TTC549 (cell line): Measurements from ENCODE around the gene ZNF236.
"Not testable (repeated sequence)": the region's sequence is repeated elsewhere in the genome, so short reads cannot be mapped to it uniquely, and the experiment has no call there.

Experiments used
- FAIRE-seq: peaks from 2 replicates; lab custom pipeline; 2012; peaks lifted over from hg19 to GRCh38; lab: Jason Lieb, UNC

The ZNF236 gene

DNA sequence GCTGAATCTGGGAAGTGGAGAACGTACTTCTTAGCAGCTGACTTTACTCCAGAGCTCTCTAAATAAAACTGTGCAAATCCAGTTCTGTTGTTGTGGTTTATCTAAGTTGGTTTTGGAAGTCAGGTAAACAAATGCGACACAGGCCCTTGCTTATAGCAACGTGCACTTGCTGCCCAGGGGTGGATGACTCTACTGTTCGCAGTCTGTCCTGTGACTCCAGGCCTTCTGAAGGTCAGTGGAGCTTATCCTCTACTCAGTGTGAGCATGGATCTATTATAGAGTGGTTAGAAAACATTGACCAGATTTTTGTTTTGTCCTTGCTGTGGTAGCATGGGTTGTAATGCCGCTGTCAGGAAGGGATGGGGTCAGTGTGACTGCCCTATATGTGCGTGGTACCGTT lies 89.1 kb downstream of the ZNF236 start:
- FAIRE-seq = no peak

DNA sequence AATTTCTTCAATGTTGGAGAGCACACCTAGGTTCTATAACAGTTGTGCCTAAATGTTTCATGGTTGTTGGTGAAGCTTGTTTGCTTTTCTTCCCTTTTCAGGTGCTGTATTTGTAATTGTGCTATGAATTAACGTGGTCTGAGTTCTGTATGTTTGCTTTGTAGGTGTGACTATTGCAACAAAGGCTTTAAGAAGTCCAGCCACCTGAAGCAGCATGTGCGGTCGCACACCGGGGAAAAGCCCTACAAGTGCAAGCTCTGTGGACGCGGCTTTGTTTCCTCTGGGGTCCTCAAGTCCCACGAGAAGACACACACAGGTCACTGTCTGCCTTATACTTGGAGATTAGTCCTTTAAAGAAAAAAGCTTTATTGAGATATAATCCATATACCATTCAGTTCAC lies 91.2 kb downstream of the ZNF236 start:
- FAIRE-seq = no peak

DNA sequence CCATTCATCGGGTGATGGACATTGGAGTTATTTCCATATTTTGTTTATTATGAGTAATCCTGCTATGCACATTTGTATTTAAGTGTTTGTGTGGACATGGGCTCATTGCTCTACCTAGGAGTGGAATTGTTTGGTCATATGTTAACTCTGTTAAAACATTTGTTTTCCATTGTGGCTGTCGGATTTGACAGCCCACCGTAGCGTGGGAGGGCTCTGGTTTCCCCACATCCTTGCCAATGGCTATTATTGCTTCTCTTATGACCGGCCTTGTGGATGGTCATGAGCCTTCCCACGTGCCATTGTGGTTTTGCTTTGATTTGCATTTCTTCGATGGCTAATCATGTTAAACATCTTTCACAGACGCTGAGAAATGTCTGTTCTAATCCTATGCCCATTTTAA lies 92.0 kb downstream of the ZNF236 start:
- no peak for FAIRE-seq

DNA sequence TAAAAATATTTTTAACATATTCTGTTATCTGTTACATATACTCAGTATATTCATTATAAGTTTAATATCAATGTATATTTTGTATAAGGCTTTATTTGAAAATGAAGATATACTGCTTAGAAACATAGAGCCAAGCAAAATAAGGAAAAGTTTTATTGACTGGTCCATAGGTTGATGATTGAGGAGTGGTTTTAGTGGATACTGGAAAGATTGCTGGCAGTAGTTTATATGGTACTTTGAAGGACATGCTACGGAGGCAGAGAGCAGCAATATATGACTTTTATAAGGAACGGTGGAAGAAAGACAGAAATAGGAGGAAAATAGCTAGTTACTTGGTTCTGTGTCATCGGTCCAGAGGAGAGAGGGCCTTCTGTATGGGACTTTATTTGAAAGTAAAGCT lies 92.4 kb downstream of the ZNF236 start:
- FAIRE-seq = no peak

DNA sequence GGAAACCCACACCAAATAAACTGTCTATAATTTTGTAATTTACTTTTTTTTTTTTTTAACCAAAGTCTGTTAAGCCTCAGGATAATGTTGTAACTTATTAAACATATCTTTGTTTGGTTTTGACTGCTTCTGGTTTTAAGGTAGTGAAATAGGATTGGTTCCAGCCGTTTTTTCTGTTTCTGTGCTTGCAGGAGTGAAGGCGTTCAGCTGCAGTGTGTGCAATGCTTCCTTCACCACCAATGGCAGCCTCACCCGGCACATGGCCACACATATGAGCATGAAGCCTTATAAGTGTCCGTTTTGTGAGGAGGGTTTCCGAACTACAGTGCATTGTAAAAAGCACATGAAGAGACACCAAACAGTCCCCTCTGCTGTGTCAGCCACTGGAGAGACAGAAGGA lies 93.1 kb downstream of the ZNF236 start:
- FAIRE-seq = no peak

DNA sequence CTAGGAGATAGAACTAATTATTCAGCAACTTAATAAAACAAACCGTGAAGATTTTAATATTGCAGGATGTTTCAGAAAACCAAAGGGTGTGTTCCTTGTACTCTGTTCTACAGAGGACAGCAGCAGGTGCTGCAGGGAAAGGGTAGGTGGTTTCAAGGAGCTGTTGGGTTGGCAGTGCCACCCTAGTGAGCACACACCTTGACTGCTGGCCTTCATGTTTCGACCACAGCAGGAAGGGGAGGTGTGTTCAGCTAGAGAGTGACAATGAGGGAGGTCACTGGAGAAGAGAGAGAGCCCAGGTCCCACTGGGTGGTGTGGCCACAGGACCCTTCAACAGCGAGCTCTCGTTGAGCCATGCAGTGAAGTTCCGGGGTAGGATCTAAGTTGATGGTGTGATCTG lies 98.6 kb downstream of the ZNF236 start:
- FAIRE-seq = no peak

DNA sequence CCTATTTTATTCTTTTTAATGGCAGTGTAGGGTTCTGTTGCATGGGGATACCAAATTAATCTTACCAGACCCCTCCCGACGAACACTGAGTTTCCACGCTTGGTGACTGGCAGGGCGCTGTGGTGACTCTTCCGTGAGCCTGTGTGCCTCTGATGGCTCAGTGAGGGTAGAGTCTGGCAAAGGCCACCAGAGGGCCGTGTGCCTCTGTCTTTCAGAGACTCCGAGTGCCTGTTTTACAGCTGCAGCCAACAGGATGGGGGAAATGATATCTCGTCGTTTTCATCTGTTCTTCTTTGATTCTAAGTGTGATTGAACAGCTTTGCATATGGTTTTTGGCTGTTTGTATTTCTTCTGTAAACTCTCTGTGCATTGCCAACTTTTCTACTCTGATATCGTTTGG lies 99.8 kb downstream of the ZNF236 start:
- no peak for FAIRE-seq

DNA sequence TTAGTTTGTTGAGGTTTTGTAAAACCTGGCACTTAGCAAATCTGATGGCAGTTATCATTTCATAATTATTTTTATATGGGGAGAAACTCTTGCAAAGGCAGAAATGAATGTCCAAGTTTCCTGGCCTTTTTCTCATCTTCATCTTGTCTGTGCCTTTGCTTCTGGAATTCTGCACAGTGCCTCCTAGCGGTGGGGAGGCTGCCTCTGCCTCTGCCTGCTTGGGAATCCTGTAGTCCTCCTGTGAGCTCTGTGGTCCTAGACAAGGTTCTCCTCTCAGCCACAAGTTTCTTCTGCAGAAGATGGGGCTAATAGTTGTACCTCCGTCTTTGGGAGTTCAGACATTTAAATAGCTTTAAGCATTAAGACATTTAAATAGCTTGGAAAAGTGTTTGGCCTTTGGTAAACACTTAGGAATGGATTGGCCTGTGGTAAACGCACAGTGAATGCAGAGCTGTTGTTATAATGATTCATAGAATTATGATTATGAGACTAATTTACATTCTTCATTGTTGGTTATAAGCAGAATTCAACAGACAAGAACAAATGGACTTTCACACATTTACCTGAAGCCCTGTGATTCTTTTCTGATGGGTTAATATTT lies 101.2 kb downstream of the ZNF236 start:
- no peak for FAIRE-seq

DNA sequence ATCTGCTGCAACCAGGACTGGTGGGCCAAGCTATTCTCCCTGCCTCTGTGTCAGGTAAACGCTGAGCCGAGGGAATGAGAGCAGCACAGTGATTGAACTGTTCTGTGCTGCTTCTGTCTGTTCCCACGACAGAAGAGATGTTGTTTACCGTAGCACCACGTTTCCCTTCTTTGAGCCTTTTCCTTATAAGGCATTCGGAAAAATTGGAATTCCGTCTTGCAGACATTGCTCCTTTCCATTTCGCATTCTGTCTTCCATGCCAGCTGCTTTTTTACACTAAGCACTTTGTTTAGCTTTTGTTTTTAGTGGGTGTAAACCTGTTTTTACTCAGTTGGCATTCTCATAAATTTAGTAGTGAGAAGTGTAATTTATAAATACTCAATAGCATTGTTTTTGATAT lies 103.1 kb downstream of the ZNF236 start:
- no peak for FAIRE-seq

DNA sequence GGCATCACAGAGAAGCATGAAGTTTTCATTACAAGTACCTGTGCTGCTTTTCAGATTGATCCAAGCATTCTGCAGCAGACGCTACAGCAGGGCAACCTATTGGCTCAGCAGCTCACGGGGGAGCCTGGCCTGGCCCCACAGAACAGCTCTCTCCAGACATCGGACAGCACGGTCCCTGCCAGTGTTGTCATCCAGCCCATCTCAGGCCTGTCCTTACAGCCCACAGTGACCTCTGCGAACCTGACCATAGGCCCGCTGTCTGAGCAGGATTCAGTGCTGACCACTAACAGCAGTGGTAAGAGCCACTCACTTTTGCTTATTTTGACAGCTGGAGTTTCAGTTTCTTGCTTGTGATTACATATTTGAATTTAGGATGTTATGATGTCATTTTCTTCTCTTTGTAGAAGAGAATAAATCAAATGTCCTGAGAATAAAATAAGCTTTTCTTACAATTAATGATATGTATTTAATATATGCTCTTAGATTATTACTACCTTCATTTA lies 104.9 kb downstream of the ZNF236 start:
- no peak for FAIRE-seq

DNA sequence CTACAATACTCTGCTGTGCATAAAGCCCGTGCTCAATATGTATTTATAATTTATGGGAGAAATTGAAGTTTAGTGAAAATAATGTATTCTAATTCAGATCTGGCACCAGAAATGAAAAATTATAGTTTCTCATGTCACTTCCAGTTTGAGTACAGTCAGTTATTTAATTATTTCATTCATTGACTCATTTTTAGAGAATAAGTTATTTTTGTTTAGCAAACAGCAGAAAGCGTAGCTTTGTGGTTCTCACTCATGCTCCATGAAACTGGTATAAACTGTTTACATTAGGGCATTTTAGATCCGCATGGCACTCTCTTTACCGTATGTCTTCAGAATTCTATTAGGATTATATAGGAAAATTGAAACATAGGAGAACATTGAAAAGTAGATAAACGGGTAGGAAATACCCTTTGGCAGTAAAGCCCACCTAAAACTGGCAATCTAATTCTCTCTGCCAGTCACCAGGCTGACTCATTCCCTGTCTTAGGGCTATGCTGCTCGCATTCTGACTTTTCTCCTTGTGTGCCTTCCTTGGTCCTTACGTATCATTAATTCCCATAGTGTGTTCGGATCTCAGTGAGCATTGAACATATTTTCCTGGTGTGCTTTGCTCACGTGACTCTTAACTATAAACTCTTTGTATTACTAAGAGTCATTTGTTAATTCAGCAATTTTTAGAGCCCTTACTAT lies 106.0 kb downstream of the ZNF236 start:
- no peak for FAIRE-seq

DNA sequence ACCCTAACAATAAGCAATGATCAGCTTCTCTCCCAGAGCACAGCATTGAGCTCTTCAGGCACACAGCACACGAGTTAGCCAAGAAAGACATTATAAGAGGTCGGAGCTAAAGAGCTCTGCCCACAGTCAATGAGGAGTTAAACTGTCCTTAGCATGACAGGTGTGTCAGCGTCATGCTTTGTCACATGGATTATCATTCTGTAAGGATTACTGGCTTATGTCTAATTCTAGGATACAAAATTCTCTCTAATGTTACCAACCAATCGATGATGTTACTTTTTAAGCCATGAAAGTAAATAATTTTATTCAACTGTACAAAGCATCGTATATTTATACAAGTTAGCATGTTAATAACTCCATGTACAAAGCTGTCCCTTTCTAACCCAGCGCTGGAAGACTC lies 108.8 kb downstream of the ZNF236 start:
- FAIRE-seq = no peak

DNA sequence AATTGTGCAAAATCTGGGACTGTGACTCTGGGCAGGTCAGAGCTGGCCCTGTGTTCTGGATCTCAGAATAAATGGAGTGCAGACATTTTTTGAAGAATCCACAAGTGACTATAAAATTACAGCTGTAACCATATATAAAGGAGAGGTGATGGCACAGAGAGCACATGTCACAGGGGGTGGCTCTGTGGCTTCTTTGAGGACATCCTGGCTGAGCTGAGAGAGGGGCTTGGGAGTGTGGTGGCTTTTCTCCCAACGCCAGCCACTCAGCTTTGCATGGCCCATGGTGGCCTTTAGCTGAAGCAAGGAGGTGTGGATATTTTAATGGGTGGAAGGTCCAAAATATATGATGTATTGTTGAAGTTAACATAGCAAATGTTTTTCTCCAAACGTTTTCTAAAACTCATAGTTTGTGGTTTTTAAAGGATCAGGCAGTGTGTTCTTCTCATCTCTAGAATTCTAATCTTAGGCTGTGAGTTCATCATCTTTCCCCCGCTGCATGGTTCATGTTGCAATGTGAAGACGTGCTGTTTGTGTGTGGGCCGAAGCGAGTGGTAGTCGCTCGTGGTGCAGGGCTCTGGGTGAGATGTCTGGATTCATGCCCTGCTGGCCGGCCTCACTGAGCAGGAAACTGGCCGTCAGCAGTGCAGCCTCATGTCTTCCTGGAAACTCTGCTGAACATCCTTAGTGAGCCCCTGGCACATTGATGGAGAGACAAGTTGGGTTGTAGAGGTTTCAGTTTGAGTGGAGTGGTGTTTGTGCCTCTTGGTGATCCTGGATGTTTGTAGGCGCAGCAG lies 109.9 kb downstream of the ZNF236 start:
- no peak for FAIRE-seq

DNA sequence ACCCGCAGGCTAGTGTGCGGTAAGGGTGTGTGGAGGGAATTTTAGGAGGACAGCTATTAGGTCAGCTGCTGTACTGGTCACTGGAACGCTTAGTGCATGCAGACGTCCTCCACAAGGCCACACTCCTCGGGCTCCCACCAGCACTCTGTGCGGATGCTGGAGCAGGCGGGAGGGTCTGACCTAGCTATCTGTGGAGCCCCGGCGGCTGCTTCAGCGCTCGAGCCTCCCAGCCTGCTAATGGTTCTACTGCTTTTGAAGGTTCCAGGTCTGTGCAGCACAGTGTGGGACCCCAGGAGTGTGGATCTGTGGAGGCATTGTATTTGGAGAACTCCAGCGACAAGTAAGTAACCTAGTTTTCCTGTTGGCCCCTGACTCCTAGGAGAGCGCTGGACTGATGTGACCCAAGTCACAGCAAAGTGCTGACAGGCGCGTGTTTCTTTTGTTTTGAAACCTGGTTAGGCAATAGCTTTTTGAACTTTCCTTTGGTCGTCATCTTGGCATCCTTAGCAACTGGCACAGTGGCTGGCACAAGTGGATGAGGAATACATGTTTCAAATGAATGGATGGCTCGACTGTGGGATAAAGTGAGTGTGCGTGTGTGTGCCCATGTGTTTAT lies 113.5 kb downstream of the ZNF236 start:
- no peak for FAIRE-seq

DNA sequence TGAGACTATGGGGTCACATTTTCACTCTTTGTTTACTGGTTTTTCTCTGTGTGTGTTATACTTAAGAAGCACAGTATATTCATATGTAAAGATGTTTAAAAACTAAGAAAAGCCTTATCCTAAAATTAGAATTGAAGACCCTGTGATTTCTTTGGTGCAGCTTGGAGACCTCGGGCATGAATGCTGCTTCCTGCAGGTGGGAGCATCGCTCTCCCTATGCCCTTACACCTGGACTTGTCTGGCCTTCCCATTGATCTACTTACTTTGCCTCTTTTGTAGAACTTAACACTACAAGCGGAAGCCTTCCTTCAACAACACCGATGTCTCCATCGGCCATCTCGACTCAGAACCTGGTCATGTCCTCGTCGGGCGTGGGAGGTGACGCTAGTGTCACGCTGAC lies 114.5 kb downstream of the ZNF236 start:
- no peak for FAIRE-seq

DNA sequence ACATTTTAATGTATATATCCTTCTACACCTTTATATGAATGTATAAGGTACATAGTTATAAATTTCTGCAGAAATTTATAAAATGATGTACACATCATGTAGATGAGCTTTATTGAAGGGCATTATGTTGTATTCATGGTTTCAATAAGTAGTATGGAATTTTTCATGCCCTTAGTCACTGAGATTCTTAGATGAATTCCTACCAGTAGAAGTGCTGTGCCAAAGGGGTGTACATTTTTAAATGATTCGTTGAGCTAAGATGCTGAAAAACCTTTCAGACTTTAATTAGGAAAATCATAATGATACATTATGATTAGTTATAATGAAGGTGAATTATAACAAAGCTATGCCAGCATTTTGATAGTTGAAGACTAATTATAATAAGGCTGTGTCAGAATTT lies 115.2 kb downstream of the ZNF236 start:
- FAIRE-seq = no peak

DNA sequence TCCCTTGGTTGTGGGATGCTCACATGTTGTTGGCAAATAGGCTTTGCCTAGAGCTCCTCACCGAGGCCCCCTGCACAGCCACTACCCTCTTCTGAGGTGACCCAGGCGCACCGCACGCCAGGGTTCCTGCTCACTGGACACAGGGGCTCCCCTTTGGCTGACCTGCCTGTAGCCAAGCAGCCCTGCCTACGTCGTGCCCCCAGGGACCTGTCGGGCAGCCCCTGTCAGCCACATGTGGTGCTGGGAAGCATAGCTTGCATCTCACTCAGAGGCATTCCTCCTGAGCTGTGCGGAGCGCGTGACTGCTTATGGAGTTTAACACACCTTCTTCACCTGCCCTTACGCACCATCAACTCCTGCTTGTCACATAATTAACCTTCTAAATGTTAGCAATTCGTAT lies 116.3 kb downstream of the ZNF236 start:
- FAIRE-seq = no peak

DNA sequence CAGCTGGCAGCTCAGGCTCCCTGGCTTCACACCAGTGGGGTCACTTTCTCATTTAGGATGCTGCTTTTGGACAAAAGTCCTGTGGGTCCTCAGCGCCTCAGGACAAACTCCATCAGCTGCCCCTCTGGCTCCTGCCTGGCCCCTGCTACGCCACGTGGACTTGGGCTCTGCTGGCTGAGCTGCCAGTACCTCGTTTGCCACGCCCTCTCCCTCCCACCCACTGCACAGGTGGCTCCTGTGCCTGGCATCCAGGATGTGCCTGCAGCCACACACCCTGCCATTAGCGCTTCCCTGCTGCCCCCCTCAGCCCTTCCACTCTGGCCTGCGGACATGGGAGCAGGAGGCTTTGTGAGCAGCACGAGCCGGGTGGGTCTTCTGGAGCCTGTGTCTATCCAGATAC lies 118.9 kb downstream of the ZNF236 start:
- no peak for FAIRE-seq

DNA sequence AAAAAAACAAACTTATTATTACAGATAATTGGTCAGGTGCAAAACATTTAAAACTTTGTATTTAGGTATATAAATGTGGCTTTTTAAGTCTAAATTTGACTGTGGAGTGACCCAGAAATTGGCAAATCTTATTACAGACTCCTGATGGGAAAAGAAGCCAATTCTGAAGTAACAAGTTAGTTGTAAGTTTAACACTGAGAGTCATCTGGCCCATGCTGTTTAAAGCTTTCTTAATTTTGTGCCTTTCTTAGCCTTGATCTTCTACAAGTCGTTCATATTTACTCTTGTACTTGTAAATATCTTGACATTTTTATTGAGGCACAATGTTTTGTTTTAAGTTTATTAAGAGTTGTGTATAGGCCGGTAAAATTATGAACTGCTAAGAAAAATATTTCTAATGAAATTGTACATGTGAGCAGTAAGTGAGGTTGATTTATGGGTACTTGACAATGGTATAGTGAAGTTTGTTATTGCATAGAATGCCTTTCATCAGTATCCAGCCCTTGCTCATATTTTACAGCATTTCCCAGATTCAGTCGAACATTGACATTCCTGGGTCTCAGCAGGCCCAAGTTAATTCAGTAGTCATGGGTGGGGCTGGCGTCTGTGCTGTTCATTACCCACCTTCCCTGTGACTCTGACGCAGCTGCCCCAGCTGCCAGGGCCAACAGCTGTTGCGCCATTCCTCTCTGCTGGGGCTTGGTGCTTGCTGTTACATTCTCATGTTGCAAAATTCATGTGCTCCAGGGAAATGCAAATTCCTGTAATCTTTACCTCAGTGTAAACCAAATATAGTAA lies 121.4 kb downstream of the ZNF236 start:
- FAIRE-seq = no peak

DNA sequence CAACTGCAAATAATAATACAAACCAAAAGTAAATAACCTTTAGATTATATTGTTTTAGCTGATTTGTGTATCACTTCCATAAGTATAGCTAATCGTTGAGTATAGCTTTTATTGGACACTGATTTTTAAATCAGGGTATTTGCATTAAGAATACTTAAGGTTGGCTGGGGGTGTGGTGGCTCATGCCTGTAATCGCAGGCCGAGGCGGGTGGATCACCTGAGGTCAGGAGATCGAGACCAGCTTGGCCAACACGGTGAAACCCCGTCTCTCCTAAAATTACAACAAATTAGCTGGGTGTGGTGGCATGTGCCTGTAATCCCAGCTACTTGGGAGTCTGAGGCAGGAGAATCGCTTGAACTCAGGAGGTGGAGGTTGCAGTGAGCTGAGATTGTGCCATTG lies 122.0 kb downstream of the ZNF236 start:
- FAIRE-seq = not testable (repeated sequence)

DNA sequence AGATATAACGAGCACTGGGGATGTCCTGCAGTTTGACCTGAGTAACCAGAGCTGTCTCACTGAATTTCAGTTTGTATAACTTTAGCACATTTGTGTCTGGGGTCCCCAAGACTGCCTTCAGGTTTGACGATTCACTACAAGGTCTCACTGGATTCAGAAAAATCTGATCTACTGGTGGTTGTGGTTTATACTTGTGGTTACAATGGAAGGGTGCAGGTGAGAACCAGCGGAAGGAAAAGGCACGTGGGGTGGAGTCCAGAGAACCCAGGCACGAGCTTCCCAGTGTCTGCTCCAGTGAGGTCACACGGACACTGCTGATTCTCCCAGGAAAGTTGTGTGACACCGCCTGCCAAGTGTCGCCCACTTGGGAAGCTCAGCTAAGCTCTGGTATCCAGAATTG lies 126.0 kb downstream of the ZNF236 start:
- no peak for FAIRE-seq
